IPS DF 4.7 (cell line): ENCODE data around the gene KCNG2.
"Not testable (repeated sequence)": the region's sequence is repeated elsewhere in the genome, so short reads cannot be mapped to it uniquely, and the experiment has no call there.

Experiments used
- DNase-seq: peaks from one replicate; pipeline ENCODE4 v3.0.0-alpha.2; 2013; ENCODE audit warnings: low spot score; ENCODE audit errors: extremely low read depth

KCNG2 gene

GRCh38 chr18:79869591-79870300 is 72.0 kb downstream of the KCNG2 start:
- no peak for DNase-seq

- DNase-seq, result no peak
These were observed 72.7 kb downstream of the KCNG2 start for GRCh38 chr18:79870301-79871025.

- DNase-seq, result no peak
These were observed 73.3 kb downstream of the KCNG2 start for GRCh38 chr18:79871026-79871390.

GRCh38 chr18:79871481-79872091 is 73.8 kb downstream of the KCNG2 start:
- DNase-seq, result no peak

GRCh38 chr18:79872527-79873444 is 75.0 kb downstream of the KCNG2 start:
- DNase-seq, result no peak

- no peak for DNase-seq
These were observed 75.8 kb downstream of the KCNG2 start for GRCh38 chr18:79873449-79874110.

GRCh38 chr18:79874553-79875530 is 77.1 kb downstream of the KCNG2 start:
- no peak for DNase-seq

GRCh38 chr18:79875531-79875919 is 77.8 kb downstream of the KCNG2 start:
- no peak for DNase-seq

- DNase-seq, result no peak
These were observed 78.3 kb downstream of the KCNG2 start for GRCh38 chr18:79875931-79876461.

- no peak for DNase-seq
These were observed 78.8 kb downstream of the KCNG2 start for GRCh38 chr18:79876497-79876896.

GRCh38 chr18:79877163-79878091 is 79.7 kb downstream of the KCNG2 start:
- DNase-seq, result no peak

GRCh38 chr18:79878246-79878645 is 80.5 kb downstream of the KCNG2 start:
- not testable (repeated sequence) for DNase-seq

- no peak for DNase-seq
These were observed 81.1 kb downstream of the KCNG2 start for GRCh38 chr18:79878741-79879378.

- no peak for DNase-seq
These were observed 81.8 kb downstream of the KCNG2 start for GRCh38 chr18:79879566-79879965.

GRCh38 chr18:79881695-79882094 is 84.0 kb downstream of the KCNG2 start:
- no peak for DNase-seq

- DNase-seq, result no peak
These were observed 84.9 kb downstream of the KCNG2 start for GRCh38 chr18:79882522-79883241.
